HG03135 (cell line): Measurements from ENCODE around the gene TCF7L2.
A peak's percentile ranks its signal among the peaks of the same experiment; 100 is the strongest.

Experiments used
- ATAC-seq: cut with Tn5 transposase; IDR thresholded peaks from one replicate; pipeline ENCODE4 v1.9.1; 2021; ENCODE audit warnings: mild to moderate bottlenecking, moderate library complexity; ENCODE audit not compliant: unreplicated experiment

TCF7L2 gene

GRCh38 chr10:112963835-112964234 lies 13.8 kb downstream of the TCF7L2 start:
- ATAC-seq: no peak

DNA sequence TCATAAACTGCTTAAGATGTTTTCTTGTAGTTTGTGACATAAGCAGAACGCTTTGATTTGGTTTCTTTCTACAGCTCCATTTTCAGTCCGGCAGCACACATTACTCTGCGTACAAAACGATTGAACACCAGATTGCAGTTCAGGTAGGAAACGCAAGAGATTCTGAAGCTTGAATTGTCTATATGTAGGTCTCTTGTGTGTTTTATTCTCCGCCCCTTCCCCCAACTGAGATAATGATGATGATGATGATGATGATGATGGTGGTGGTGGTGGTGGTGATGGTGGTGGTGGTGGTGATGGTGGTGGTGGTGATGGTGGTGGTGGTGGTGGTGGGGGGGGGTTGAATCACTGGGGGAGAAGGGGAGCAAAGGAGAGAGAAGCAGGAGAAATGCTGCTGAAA lies 14.4 kb downstream of the TCF7L2 start:
- no peak for ATAC-seq

- no peak for ATAC-seq
Measured at GRCh38 chr10:112966194-112966855, 16.3 kb downstream of the TCF7L2 start.

DNA sequence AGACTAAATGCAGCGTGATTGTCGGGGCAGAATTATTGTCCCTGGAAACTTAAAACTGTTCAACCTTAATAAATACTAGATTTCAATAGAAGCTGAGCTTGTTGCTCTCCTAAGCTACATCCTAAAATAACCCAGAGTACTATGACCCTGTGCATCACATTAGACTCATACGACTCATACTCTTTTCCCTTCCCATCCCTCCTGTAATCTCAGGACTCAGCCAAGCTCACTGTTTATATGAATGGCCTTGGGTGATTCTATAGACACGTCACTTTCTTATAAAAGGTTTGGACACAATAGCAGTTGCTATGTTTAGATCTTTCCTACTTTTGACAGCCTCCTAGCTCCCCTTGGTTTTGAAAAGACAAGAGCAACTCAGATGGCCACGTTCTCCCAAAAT lies 17.2 kb downstream of the TCF7L2 start:
- ATAC-seq: no peak

DNA sequence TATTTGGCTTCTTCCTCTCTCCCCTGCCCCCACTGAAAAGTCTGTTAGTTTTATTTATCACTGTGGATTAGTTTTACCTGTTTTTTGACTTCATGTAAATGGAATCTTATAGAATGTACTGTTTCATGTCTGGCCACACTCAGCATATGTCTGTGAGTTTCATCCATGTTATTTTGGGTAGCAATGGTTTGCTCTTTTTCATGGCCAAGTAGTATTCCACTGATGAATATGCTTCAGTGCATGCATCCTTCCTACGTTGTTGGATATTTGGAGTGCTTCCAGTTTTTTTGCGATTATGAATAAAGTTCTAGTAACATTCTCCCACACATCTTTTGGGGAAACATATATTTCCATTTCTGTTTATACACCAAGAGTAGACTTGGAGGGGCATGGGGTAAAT lies 19.1 kb downstream of the TCF7L2 start:
- ATAC-seq: no peak

DNA sequence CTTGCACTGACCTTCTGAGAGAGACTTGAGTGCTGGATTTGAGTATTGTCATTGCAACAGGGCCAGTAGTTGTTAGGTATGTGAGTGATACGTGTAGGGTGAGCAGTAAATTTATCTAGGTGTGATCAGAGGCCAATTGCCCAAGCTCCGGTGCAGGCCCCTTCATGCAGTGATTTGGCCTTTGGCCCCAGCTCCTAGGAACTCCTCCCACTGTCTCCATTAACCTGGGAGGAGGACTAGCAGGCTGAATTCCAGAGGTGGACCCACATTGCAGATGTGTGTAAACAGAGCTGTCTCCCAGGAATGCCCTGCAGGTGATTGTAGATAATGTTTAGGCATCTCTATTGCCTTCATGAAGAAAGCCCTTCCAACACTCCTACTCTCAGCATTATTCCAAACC lies 19.5 kb downstream of the TCF7L2 start:
- ATAC-seq: no peak

DNA sequence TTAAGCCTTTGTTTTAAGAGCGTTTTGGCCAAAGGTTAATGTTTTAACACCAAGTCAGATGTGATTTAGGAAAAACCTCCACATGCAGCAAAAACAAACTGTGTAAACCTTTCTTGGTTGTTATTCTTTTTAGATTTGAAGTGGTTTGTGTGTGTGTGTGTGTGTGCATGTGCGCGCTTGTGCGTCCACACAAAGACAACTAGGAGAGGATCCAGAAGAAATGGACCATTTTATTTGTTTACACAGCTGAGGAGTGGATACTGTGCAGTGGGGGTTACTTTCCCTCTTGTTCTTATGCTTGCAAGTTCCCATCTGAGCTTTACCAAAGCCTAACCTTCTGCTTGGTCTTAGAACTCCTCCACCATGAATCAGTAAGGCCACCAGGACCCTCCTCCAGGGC lies 20.0 kb downstream of the TCF7L2 start:
- ATAC-seq: no peak

- ATAC-seq: no peak
Measured at GRCh38 chr10:112972606-112973005, 22.6 kb downstream of the TCF7L2 start.

GRCh38 chr10:112973046-112973445 lies 23.0 kb downstream of the TCF7L2 start:
- no peak for ATAC-seq

DNA sequence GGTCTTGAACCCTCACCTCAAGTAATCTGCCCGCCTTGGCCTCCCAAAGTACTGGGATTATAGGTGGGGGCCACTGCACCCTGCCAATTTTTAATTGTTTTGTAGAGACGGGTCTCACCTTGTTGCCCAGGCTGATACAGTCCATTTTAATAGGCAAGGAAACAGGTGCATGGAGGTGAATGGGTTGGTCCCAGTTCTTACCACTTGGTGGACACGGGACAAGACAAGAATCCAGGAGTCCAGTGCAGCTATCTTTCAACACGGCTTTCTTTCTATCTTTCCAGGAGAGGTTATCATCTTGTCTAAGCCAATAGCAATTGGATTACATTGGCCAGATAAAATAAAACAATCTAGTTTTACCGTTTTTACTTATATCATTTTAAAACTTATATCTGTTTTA lies 23.8 kb downstream of the TCF7L2 start:
- no peak for ATAC-seq

DNA sequence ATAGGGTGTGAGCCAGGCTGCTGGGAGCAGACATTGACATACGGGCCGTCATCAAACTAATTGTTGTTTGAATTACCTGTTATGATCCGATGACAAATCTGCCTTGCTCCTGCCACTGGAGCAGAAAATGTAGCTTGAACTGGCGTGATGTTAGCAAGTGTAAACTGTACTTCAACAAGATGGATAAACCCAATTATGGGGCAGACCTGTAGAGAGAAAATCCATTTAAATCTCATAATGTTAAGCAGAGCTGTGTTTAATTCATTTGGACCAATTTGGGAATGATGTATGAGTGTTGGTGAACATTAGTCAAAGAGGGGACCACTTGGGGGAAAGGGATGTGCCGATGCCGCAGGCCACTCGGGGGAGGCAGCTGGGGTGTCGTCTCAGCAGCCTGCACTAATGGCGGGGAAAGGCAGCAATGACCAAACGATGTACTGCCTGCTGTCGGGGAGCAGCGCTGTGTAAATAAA lies 27.4 kb downstream of the TCF7L2 start:
- no peak for ATAC-seq

- ATAC-seq: no peak
Measured at GRCh38 chr10:112979927-112980326, 29.9 kb downstream of the TCF7L2 start.

DNA sequence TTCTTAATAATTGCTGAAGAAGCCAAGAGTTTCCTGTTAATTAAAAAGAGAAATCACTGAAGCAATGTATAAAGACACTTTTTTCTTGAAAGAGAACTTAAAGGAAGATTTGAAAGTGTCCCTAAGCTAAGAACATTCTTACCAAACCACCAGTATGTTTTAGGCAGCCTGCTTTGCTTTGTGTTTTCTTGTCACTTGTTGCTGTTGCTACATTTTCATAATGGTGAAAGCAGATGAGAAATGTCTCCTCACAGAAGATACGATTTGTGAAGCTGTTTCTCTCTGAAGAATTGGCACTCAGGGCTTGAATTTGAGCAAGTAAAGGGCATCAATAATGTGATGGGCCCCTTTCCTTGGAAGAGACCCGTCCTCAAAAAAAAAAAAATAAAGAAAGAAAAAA lies 30.9 kb downstream of the TCF7L2 start:
- no peak for ATAC-seq

GRCh38 chr10:112981553-112981952 lies 31.5 kb downstream of the TCF7L2 start:
- peak; percentile 95 for ATAC-seq

- no peak for ATAC-seq
Measured at GRCh38 chr10:112983444-112984056, 33.5 kb downstream of the TCF7L2 start.

DNA sequence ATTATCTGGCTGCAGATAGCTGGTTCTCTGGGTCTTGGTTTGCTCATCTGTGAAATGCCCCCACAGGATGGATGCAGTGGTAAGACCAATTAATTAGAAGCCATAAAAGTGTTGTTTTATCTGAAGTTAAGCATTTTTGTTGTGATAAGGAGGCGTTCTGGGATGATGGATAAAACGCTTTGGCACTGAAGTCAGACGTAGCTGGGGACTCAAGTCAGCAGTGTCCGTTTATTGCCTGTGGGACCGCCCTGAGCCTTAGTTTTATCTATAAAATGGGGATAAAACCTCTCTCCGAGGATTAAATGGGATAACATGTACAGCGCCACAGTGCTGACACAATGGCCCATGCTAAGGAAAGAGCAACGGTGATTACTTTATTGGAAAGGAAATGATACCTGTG lies 34.7 kb downstream of the TCF7L2 start:
- no peak for ATAC-seq

DNA sequence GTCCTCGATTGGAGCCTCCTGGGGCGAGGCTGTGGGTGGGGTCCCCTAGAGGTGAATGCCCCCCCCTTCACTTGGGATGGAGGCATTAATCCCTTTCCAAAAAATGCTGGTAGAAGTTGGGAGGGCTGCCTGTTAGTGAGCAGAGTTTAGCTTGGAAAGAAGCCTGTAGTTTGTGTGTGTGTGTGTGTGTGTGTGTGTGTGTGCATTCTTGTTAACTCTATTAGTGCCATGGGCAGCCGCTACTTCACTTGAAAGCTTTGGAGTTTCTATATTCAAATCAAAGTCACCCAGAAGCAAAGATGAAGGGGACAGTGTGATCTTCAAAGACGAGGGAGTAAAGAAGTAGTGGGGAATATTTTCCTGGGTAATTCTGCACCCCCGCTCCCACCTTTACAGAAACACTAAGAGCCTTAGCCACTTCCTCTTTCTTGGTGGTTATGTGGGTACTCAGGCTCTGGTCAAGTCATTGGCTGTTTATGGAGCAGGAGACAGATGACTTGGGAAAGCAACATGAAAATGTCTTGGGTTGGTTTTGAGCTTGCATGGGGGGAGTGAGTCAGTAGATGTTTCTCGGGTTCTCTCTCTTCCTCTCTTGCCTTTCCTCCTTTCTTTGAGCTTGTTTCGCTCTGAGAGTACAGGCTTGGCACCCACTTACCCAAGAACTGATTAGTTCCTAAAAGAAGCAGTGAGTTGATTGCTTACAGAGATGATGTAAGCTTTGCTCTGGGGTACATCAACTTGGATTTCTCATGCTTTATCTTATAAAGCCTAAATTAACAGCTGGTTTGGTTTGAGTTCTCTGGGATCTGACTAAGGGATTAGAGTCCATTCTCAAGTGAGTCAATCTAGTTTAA lies 35.9 kb downstream of the TCF7L2 start:
- no peak for ATAC-seq

DNA sequence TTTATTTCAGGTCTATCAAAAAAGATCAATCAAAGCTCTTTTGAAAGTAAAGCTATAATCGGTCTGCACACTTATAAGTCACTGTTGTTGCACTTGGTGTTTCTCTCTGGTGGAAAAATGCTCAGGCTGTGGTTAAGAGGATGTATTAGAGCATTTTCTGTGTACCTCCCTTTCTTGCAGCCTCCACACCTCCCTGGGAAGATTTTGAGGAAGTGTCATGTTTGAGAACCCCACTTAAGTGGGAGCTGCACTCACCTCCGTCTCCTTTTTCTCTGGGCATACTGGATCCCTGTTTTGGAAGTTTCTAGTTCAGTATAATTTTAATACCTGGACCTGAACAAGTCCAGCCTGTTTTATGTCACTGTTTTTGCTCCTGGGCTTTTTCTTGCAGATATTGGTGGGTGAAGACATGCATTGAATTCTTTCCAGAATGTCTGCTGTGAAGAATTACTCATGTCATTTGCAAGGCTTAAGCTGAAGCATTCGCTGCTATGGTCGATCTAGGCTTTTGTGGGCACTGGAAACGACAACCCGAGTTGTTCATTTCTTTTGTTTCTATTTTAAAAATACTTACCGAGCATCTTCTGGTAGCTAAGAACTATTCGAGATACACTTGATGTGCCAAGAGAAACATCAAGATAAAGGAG lies 36.6 kb downstream of the TCF7L2 start:
- ATAC-seq: no peak

GRCh38 chr10:112988839-112989406 lies 38.9 kb downstream of the TCF7L2 start:
- no peak for ATAC-seq

- ATAC-seq: no peak
Measured at GRCh38 chr10:112989826-112990225, 39.8 kb downstream of the TCF7L2 start.

DNA sequence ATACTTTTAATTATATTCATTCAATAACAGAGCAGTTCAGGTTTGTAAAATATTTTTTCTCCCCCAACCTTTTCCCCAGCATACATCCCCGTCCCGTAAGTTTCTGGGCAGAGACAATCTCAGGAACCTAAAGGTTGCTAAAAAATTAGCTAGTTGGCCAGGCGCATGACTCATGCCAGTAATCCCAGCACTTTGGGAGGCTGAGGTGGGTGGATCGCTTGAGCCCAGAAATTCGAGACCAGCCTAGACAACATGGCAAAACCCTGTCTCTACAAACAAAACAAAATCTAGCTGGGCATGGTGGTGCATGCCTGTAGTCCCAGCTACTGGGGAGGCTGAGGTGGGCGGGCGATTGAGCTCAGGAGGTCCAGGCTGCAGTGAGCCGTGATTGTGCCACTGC lies 40.2 kb downstream of the TCF7L2 start:
- no peak for ATAC-seq
